ENCODE data around the gene CDC25A. TPM values are rescaled to one million over a fixed set of nuclear protein-coding genes. Genes with fewer than 3 reads are reported as not detected.

The CDC25A gene
- total and polyA plus RNA-seq, 9 of the 15 experiments (the other 6 are each of a cell fraction or from before 2014, with no cell fraction given): 3.4 to 61.3 (median 51.8) TPM

DNA sequence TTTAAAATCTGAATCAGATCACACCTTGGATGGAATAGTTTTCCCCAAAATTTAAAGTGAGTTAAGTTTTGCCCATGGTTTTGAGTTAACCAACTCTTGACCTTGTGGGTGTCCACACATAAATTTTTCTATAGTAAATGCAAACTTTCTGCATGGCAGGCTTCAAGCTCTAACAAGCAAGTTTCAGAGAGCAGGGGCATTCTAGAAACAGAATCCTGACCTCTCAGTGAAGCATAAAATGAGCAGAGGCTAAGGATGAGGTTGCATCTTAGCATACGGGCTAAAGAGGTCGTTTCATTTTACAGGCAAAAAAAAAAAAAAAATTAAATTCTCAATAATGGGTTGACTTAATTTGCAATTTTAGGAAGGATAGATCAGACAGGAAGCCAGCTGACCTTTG lies 32.1 kb downstream of the CDC25A start:
- no peaks in the 10 kb centered on the region; the same call in 1 of the 2 replicates for H4K20me1 ChIP-seq (replicated peaks; ENCODE audit: control insufficient read depth, insufficient read depth, low read length)
- no peak for ATAC-seq
- intact Hi-C loops (cut with micrococcal nuclease): loop anchor here (5.0 to 10.0 kb wide), 2 partner anchors 69 to 441 kb away; no protein-coding TSS in a partner anchor
- no peak overlapping the region for H3K9ac ChIP-seq (ENCODE audit: insufficient read depth in 1 of 2, low read depth in 2 of 2, low read length in 2 of 2)
- H3K9me1 ChIP-seq (ENCODE audit: control insufficient read depth, insufficient read depth, low read length): no peaks in the 10 kb centered on the region
- no peaks in the 10 kb centered on the region for H3K27me3 ChIP-seq (ENCODE audit: control insufficient read depth in 2 of 2, insufficient read depth in 2 of 2, low read length in 2 of 2)
- TF ChIP-seq POLR2A (conservative IDR thresholded peaks at IDR 0.05) (0 out of 2 replicates have a peak, but pooled peaks have one; percentile 2), MECOM (CRISPR knock-in tag; IDR thresholded peaks at IDR 0.05) (no peak)
- H3K9me3 ChIP-seq (replicated peaks; ENCODE audit: control insufficient read depth, insufficient read depth, low read depth, low read length): no peaks in the 10 kb centered on the region
- H3K4me2 ChIP-seq (ENCODE audit: insufficient read depth, low read length): no peak overlapping the region
- H3K4me3 ChIP-seq: no peak overlapping the region
- no peak for DNase-seq (ENCODE audit: extremely low read depth in 1 of 4, low spot score in 3 of 4)
- no peak for FAIRE-seq
- no peak overlapping the region for H3K27ac ChIP-seq (ENCODE audit: extremely low read depth, low read depth, low read length)
- peaks cover 0 to 12% of the 10 kb centered on the region in 2 experiments; a peak in 4 of 5 replicates for H3K4me1 ChIP-seq (replicated peaks in 1 of 2; ENCODE audit: control insufficient read depth in 2 of 2, insufficient read depth in 2 of 2, low read length in 2 of 2)
- ChIA-PET CTCF (ENCODE audit: low intra/inter-chr PET ratio) (no interaction called here), POLR2A (no interaction called here)
- 35% methylated on average over 2 of the region's 2 CpGs for WGBS (ENCODE audit: insufficient coverage, low coverage, missing lambda C conversion rate)
- H3K36me3 ChIP-seq (ENCODE audit: control insufficient read depth, insufficient read depth, low read length): peaks cover 34% of the 10 kb centered on the region; the same call in 2 of the 3 replicates
- H2AFZ ChIP-seq (ENCODE audit: low read depth, low read length): no peak overlapping the region
- no peaks in the 10 kb centered on the region for H3K79me2 ChIP-seq (ENCODE audit: control insufficient read depth, insufficient read depth, low read length)
- in situ Hi-C loops (cut with MboI): loop anchor here (10.0 kb wide), 2 partner anchors 291 to 631 kb away; no protein-coding TSS in a partner anchor
- no TSS peak for BruUV-seq (replicated peaks)

- ChIA-PET CTCF (ENCODE audit: low intra/inter-chr PET ratio) (no interaction called here), POLR2A (no interaction called here)
- ATAC-seq (no peak), DNase-seq (ENCODE audit: extremely low read depth in 1 of 4, low spot score in 3 of 4) (no peak), FAIRE-seq (no peak)
- Histone ChIP-seq H3K4me3 (no peak overlapping the region), H3K9ac (ENCODE audit: insufficient read depth in 1 of 2, low read depth in 2 of 2, low read length in 2 of 2) (no peak overlapping the region), H3K27ac (ENCODE audit: extremely low read depth, low read depth, low read length) (no peak overlapping the region), H3K79me2 (ENCODE audit: control insufficient read depth, insufficient read depth, low read length) (no peaks in the 10 kb centered on the region), H4K20me1 (replicated peaks; ENCODE audit: control insufficient read depth, insufficient read depth, low read length) (no peaks in the 10 kb centered on the region; the same call in 1 of the 2 replicates), H3K36me3 (ENCODE audit: control insufficient read depth, insufficient read depth, low read length) (peaks cover 28% of the 10 kb centered on the region; the same call in 2 of the 3 replicates), H3K9me1 (ENCODE audit: control insufficient read depth, insufficient read depth, low read length) (no peaks in the 10 kb centered on the region), H3K9me3 (replicated peaks; ENCODE audit: control insufficient read depth, insufficient read depth, low read depth, low read length) (no peaks in the 10 kb centered on the region), H3K27me3 (ENCODE audit: control insufficient read depth in 2 of 2, insufficient read depth in 2 of 2, low read length in 2 of 2) (no peaks in the 10 kb centered on the region), H3K4me1 (replicated peaks in 1 of 2; ENCODE audit: control insufficient read depth in 2 of 2, insufficient read depth in 2 of 2, low read length in 2 of 2) (peaks cover 0 to 12% of the 10 kb centered on the region in 2 experiments; a peak in 4 of 5 replicates), H2AFZ (ENCODE audit: low read depth, low read length) (no peak overlapping the region), H3K4me2 (ENCODE audit: insufficient read depth, low read length) (no peak overlapping the region)
- no TSS peak for BruUV-seq (replicated peaks)
- 28% methylated on average over 2 of the region's 2 CpGs for WGBS (ENCODE audit: insufficient coverage, low coverage, missing lambda C conversion rate)
- intact Hi-C loops (cut with micrococcal nuclease): loop anchor here (5.0 to 10.0 kb wide), 2 partner anchors 68 to 440 kb away; no protein-coding TSS in a partner anchor
- TF ChIP-seq KDM1A (IDR thresholded peaks at IDR 0.05) (peak in 1 of 2 experiments; percentile 19; a peak in 1 of 4 replicates), KLF16 (IDR thresholded peaks at IDR 0.05) (no peak), FOSL1 (tag; conservative IDR thresholded peaks at IDR 0.05) (peak; percentile 27; the same call in 1 of the 2 replicates)
- in situ Hi-C loops (cut with MboI): loop anchor here (10.0 kb wide), 2 partner anchors 290 to 630 kb away; no protein-coding TSS in a partner anchor
These were observed 33.1 kb downstream of the CDC25A start for GRCh38 chr3:48155122-48155521.
